Transverse colon (tissue), 4 donors: ENCODE results near the gene OSBPL9. TPM values are rescaled to one million over a fixed set of nuclear protein-coding genes. Genes with fewer than 3 reads are reported as not detected.

Source experiments
- DNase-seq: peaks from one replicate; pipeline ENCODE4 v3.0.0-alpha.2; 2019
- H3K27ac ChIP-seq, 4 donors: fragments of 200-600 bp; sonication (generic); 2 replicates each; pipeline ENCODE4 v1.5.1; 2016 to 2018; ENCODE audit warnings: inconsistent platforms in 4 of 4
- H3K27me3 ChIP-seq: fragments of 200-600 bp; sonication (generic); 2 replicates; pipeline ENCODE4 v1.5.1; 2017; ENCODE audit warnings: inconsistent platforms
- H3K36me3 ChIP-seq, 4 donors: fragments of 200-600 bp; sonication (generic); 2 replicates each; pipeline ENCODE4 v1.5.1; 2017 to 2019; ENCODE audit warnings: inconsistent platforms in 4 of 4
- H3K4me1 ChIP-seq, 4 donors: fragments of 200-600 bp; sonication (generic); 2 replicates each; pipeline ENCODE4 v1.5.1; 2017 to 2020; ENCODE audit warnings: inconsistent platforms in 4 of 4
- H3K4me3 ChIP-seq, 4 donors: fragments of 200-600 bp; sonication (generic); 1 replicate in 1 of 4; 2 replicates in 3 of 4; pipeline versions ENCODE4 v1.5.1 to v1.6.1; 2017 to 2019; ENCODE audit warnings: inconsistent platforms in 4 of 4
- H3K9me3 ChIP-seq, 2 donors: fragments of 200-600 bp; sonication (generic); 2 replicates each; pipeline ENCODE4 v1.5.1; 2017 to 2019; ENCODE audit warnings: inconsistent platforms in 2 of 2
- EP300 ChIP-seq: sonication (generic); formaldehyde crosslinking; IDR thresholded peaks from one replicate; pipeline ENCODE4 v1.6.1; 2017; ENCODE audit warnings: antibody characterized with exemption, low read depth
- POLR2A ChIP-seq: fragments of 450-650 bp; IDR thresholded peaks from one replicate; pipeline ENCODE4 v1.6.1; 2016; ENCODE audit warnings: antibody characterized with exemption, mild to moderate bottlenecking, moderate library complexity
- POLR2AphosphoS5 ChIP-seq, 3 donors: sonication (generic); formaldehyde crosslinking; IDR thresholded peaks; one replicate each; pipeline ENCODE4 v1.6.1; 2016; ENCODE audit warnings: antibody characterized with exemption in 3 of 3
- WGBS, 2 donors: methylation state at CpG; one replicate each; pipeline ENCODE4 v1.1.5; 2018; ENCODE audit warnings: low coverage in 1 of 2; 5-methylcytosine and 5-hydroxymethylcytosine counted together
- in situ Hi-C, 4 donors: fragments of 200-750 bp; cut with MboI; loops; one replicate each; pipeline versions ENCODE4 v1.15.0 to v1.15.1; 2017; ENCODE audit warnings: low sequenced_read_pairs in 3 of 4, low pct_ligation_motif_present in 1 of 4, low pct_unique_long_range_greater_than_20kb in 1 of 4
- intact Hi-C: fragments of 100-400 bp; cut with DNase I; formaldehyde crosslinking; loops from one replicate; pipeline ENCODE4 v1.15.1; 2023; ENCODE audit warnings: low total_unique reads
- total RNA-seq, 4 donors: library from RNA; depleted of rRNA; stranded (reverse); fragments of >200 nt; gene quantifications; one replicate each; pipeline ENCODE4 v1.1.0, GENCODE V29; 2016
- TF ChIP-seq, protein P1 (sequence below), 5 experiments: fragments of 200-600 bp in 3 of 5; fragments of 450-650 bp in 2 of 5; sonication (generic) in 3 of 5; IDR thresholded peaks; 1 replicate in 2 of 5; 2 replicates in 3 of 5; pipeline ENCODE4 v1.5.1; 2016 to 2017; ENCODE audit warnings: antibody characterized with exemption in 5 of 5, inconsistent platforms in 3 of 5, mild to moderate bottlenecking in 2 of 5, moderate library complexity in 1 of 5

Gene OSBPL9
- total RNA-seq, 4 donors from 2014 or later: 56.1 to 82.1 (median 65.4) TPM

GRCh38 chr1:51753969-51754368 is 137.1 kb downstream of the OSBPL9 start:
- Histone ChIP-seq H3K27ac (no peak overlapping the region), H3K4me1 (no peaks in the 10 kb centered on the region), H3K27me3 (no peaks in the 10 kb centered on the region), H3K36me3 (peaks cover 0 to 21% (median 4%) of the 10 kb centered on the region in 4 donors), H3K9me3 (no peaks in the 10 kb centered on the region), H3K4me3 (no peak overlapping the region)
- intact Hi-C loops: no loop called here
- TF ChIP-seq POLR2A (no peak), POLR2AphosphoS5 (IDR thresholded peaks at IDR 0.05) (no peak), EP300 (no peak)
- TF ChIP-seq, protein P1, sequence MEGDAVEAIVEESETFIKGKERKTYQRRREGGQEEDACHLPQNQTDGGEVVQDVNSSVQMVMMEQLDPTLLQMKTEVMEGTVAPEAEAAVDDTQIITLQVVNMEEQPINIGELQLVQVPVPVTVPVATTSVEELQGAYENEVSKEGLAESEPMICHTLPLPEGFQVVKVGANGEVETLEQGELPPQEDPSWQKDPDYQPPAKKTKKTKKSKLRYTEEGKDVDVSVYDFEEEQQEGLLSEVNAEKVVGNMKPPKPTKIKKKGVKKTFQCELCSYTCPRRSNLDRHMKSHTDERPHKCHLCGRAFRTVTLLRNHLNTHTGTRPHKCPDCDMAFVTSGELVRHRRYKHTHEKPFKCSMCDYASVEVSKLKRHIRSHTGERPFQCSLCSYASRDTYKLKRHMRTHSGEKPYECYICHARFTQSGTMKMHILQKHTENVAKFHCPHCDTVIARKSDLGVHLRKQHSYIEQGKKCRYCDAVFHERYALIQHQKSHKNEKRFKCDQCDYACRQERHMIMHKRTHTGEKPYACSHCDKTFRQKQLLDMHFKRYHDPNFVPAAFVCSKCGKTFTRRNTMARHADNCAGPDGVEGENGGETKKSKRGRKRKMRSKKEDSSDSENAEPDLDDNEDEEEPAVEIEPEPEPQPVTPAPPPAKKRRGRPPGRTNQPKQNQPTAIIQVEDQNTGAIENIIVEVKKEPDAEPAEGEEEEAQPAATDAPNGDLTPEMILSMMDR (IDR thresholded peaks at IDR 0.05): no peak
- in situ Hi-C loops: loop anchor here in 1 of 4 donors (25.0 kb wide), 1 partner anchor 117 kb away; no protein-coding TSS in a partner anchor
- DNase-seq: no peak

DNA sequence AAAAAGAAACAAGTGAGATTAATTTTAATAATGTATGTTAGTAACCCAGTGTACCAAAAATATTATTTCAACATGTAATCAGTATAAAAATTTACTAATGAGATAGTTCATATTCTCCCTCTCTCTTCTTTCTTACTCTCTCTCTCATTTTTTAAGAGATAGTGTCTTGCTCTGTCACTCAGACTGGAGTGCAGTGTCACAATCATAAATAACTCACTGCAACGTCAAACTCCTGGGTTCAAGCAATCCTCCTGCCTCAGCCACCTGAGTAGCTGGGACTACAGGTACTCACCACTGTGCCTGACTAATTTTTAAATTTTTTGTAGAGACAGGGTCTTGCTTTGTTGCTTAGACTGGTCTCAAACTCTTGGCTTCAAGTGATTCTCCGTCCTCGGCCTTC is 137.8 kb downstream of the OSBPL9 start:
- intact Hi-C loops: no loop called here
- in situ Hi-C loops: loop anchor here in 1 of 4 donors (25.0 kb wide), 1 partner anchor 117 kb away; no protein-coding TSS in a partner anchor
- no peak overlapping the region for H3K4me3 ChIP-seq
- no peaks in the 10 kb centered on the region for H3K9me3 ChIP-seq
- 100% methylated on average over 2 to 3 of the region's 3 CpGs for WGBS, 2 donors
- no peaks in the 10 kb centered on the region for H3K4me1 ChIP-seq
- peaks cover 0 to 14% (median 2%) of the 10 kb centered on the region in 4 donors for H3K36me3 ChIP-seq
- H3K27ac ChIP-seq: no peak overlapping the region
- TF ChIP-seq, protein P1 (IDR thresholded peaks at IDR 0.05): no peak
- DNase-seq: no peak
- H3K27me3 ChIP-seq: no peaks in the 10 kb centered on the region

DNA sequence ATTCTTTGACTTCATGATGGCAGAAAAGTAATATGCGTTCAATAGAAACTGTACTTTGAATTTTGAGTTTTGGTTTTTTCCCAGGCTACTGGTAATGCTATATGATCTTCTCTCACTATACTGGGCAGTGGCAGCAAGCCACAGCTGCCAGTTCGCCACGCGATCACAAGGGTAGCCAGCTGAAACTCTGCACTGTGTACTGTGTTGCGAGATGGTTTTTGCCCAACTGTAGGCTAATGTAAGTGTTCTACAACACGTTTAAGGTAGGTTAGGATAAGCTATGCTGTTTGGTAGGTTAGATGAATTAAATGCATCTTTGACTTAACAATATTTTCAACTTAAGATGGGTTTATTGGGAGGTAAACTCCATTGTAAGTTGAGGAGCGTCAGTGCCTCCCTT is 138.5 kb downstream of the OSBPL9 start:
- peaks cover 0 to 13% (median 1%) of the 10 kb centered on the region in 4 donors for H3K36me3 ChIP-seq
- no peaks in the 10 kb centered on the region for H3K4me1 ChIP-seq
- in situ Hi-C loops (loop anchor here in 1 of 4 donors (25.0 kb wide), 1 partner anchor 118 kb away; no protein-coding TSS in a partner anchor), intact Hi-C loops (no loop called here)
- no peak for DNase-seq
- no peaks in the 10 kb centered on the region for H3K9me3 ChIP-seq
- WGBS, 2 donors: 94 to 98% methylated on average over 6 to 7 of the region's 7 CpGs
- H3K27ac ChIP-seq: no peak overlapping the region
- no peaks in the 10 kb centered on the region for H3K27me3 ChIP-seq
- no peak overlapping the region for H3K4me3 ChIP-seq
- TF ChIP-seq POLR2AphosphoS5 (IDR thresholded peaks at IDR 0.05) (no peak), EP300 (no peak), POLR2A (no peak)
- TF ChIP-seq, protein P1 (IDR thresholded peaks at IDR 0.05): no peak

DNA sequence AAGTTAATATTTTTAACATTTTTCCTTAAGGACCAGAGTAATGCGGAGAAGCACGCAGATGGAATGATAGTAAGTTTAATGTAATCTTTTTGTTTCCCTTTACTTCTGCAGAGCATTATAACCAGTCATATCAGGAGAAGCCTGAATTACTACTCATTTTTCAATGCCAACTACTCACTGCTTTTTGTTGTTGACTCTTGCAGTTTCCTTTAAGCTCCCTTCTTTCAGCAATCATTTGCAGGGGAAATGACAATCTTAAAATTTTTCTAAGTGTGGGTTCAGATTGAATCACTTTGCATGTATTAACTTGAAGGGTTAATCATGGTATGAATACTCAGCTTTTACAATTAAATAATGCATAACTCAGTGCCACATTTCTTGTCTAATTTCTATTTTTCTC is 139.4 kb downstream of the OSBPL9 start:
- peaks cover 0 to 13% (median 1%) of the 10 kb centered on the region in 4 donors for H3K36me3 ChIP-seq
- no peak overlapping the region for H3K27ac ChIP-seq
- no peak for DNase-seq
- H3K9me3 ChIP-seq: no peaks in the 10 kb centered on the region
- intact Hi-C loops (no loop called here), in situ Hi-C loops (loop anchor here in 1 of 4 donors (25.0 kb wide), 1 partner anchor 119 kb away; no protein-coding TSS in a partner anchor)
- H3K27me3 ChIP-seq: no peaks in the 10 kb centered on the region
- H3K4me1 ChIP-seq: no peaks in the 10 kb centered on the region
- WGBS, 2 donors: 90 to 92% methylated on average over 2 of the region's 2 CpGs
- H3K4me3 ChIP-seq: no peak overlapping the region
- TF ChIP-seq POLR2AphosphoS5 (IDR thresholded peaks at IDR 0.05) (no peak), POLR2A (no peak), EP300 (no peak)
- TF ChIP-seq, protein P1 (IDR thresholded peaks at IDR 0.05): no peak
